WTC11 (cell line): ENCODE data around the gene RFTN1. TPM values are rescaled to one million over a fixed set of nuclear protein-coding genes. Genes with fewer than 3 reads are reported as not detected.

Experiments
- ATAC-seq: fragments of 200-7000 bp; cut with Tn5 transposase; 2 replicates; pipeline ENCODE4 v1.10.0; 2021; ENCODE audit warnings: mild to moderate bottlenecking, moderate library complexity
- CTCF ChIA-PET: fragments of 300-600 bp; sonication (Branson Sonifier 250); formaldehyde crosslinking; loops from one replicate; lab custom pipeline; 2021; ENCODE audit warnings: antibody characterized with exemption; lab: Charles Lee
- POLR2A ChIA-PET: fragments of 350-600 bp; sonication (Branson Sonifier 250); formaldehyde crosslinking; loops from one replicate; lab custom pipeline; 2021; ENCODE audit warnings: antibody characterized with exemption; lab: Charles Lee
- DNase-seq: peaks from one replicate; pipeline ENCODE4 v3.0.0; 2021; ENCODE audit warnings: low spot score
- H3K27ac Mint-ChIP-seq: 2 replicates; pipeline ENCODE4 v1.8.0; 2021; ENCODE audit warnings: mixed read lengths
- H3K27me3 Mint-ChIP-seq: 2 replicates; pipeline ENCODE4 v1.8.0; 2021; ENCODE audit warnings: low read depth, mild to moderate bottlenecking, moderate library complexity, mixed read lengths
- H3K36me3 Mint-ChIP-seq: 2 replicates; pipeline ENCODE4 v1.8.0; 2021; ENCODE audit warnings: mixed read lengths
- H3K4me1 Mint-ChIP-seq: 2 replicates; pipeline ENCODE4 v1.8.0; 2022; ENCODE audit warnings: mixed read lengths
- H3K4me3 Mint-ChIP-seq: 2 replicates; pipeline ENCODE4 v1.8.0; 2021; ENCODE audit warnings: mild to moderate bottlenecking, moderate library complexity, mixed read lengths
- H3K9me3 Mint-ChIP-seq: 2 replicates; pipeline ENCODE4 v1.8.0; 2021; ENCODE audit warnings: mixed read lengths
- CBFB ChIP-seq: sonication (generic); formaldehyde crosslinking; IDR thresholded peaks from 2 replicates; pipeline ENCODE4 v1.8.1; 2022; ENCODE audit warnings: mild to moderate bottlenecking, low read depth, missing genetic modification reagents
- ERG ChIP-seq: fragments of 250-450 bp; sonication (Bioruptor Pico); IDR thresholded peaks from 2 replicates; pipeline ENCODE4 v1.8.0; 2021; ENCODE audit warnings: mild to moderate bottlenecking
- HMGXB4 ChIP-seq: sonication (generic); formaldehyde crosslinking; IDR thresholded peaks from 2 replicates; pipeline ENCODE4 v1.8.1; 2023; ENCODE audit warnings: mild to moderate bottlenecking, moderate library complexity, missing genetic modification reagents
- JUN ChIP-seq: sonication (generic); formaldehyde crosslinking; IDR thresholded peaks from 2 replicates; pipeline ENCODE4 v1.8.0; 2023; ENCODE audit warnings: mild to moderate bottlenecking, missing genetic modification reagents
- NFATC4 ChIP-seq: fragments of 250-450 bp; sonication (Bioruptor Pico); IDR thresholded peaks from 2 replicates; pipeline ENCODE4 v1.9.0; 2021; ENCODE audit warnings: mild to moderate bottlenecking
- NFYB ChIP-seq: sonication (generic); formaldehyde crosslinking; conservative IDR thresholded peaks from 2 replicates; pipeline ENCODE4 v1.8.0; 2022; ENCODE audit warnings: low read depth, missing genetic modification reagents
- NR1H2 ChIP-seq: sonication (generic); formaldehyde crosslinking; IDR thresholded peaks from 2 replicates; pipeline ENCODE4 v1.9.0; 2021; ENCODE audit warnings: mild to moderate bottlenecking, moderate library complexity, missing genetic modification reagents
- OVOL2 ChIP-seq: fragments of 250-450 bp; sonication (Bioruptor Pico); IDR thresholded peaks from 2 replicates; pipeline ENCODE4 v1.9.0; 2021; ENCODE audit warnings: mild to moderate bottlenecking, borderline replicate concordance
- PRRX2 ChIP-seq: fragments of 250-450 bp; sonication (Bioruptor Pico); IDR thresholded peaks from 2 replicates; pipeline ENCODE4 v1.8.0; 2021; ENCODE audit warnings: mild to moderate bottlenecking
- RELA ChIP-seq: sonication (generic); formaldehyde crosslinking; IDR thresholded peaks from 2 replicates; pipeline ENCODE4 v1.8.1; 2022; ENCODE audit warnings: missing genetic modification reagents, mild to moderate bottlenecking, borderline replicate concordance
- RORB ChIP-seq: fragments of 250-450 bp; sonication (Bioruptor Pico); IDR thresholded peaks from 2 replicates; pipeline ENCODE4 v1.9.0; 2021; ENCODE audit warnings: mild to moderate bottlenecking
- TCF7 ChIP-seq: sonication (generic); formaldehyde crosslinking; IDR thresholded peaks from 2 replicates; pipeline ENCODE4 v1.8.0; 2022; ENCODE audit warnings: mild to moderate bottlenecking, low read depth, missing genetic modification reagents, moderate library complexity
- ZBTB21 ChIP-seq: sonication (generic); formaldehyde crosslinking; IDR thresholded peaks from 2 replicates; pipeline ENCODE4 v1.8.1; 2023; ENCODE audit warnings: mild to moderate bottlenecking, missing genetic modification reagents, borderline replicate concordance
- ZNF219 ChIP-seq: sonication (generic); formaldehyde crosslinking; IDR thresholded peaks from 2 replicates; pipeline ENCODE4 v1.8.0; 2023; ENCODE audit warnings: missing genetic modification reagents, mild to moderate bottlenecking, borderline replicate concordance
- ZNF317 ChIP-seq: sonication (generic); formaldehyde crosslinking; IDR thresholded peaks from 2 replicates; pipeline ENCODE4 v1.8.1; 2023; ENCODE audit warnings: low read depth, mild to moderate bottlenecking, moderate library complexity, missing genetic modification reagents, borderline replicate concordance
- ZNF396 ChIP-seq: fragments of 250-450 bp; sonication (Bioruptor Pico); IDR thresholded peaks from 2 replicates; pipeline ENCODE4 v1.8.0; 2021; ENCODE audit warnings: mild to moderate bottlenecking, moderate library complexity, borderline replicate concordance
- ZNF423 ChIP-seq: fragments of 250-450 bp; sonication (Bioruptor Pico); IDR thresholded peaks from 2 replicates; pipeline ENCODE4 v2.1.2; 2022; ENCODE audit warnings: mild to moderate bottlenecking, moderate library complexity
- ZNF671 ChIP-seq: fragments of 250-450 bp; sonication (Bioruptor Pico); IDR thresholded peaks from 2 replicates; pipeline ENCODE4 v1.8.0; 2021; ENCODE audit warnings: mild to moderate bottlenecking
- total RNA-seq: library from RNA; stranded (reverse); gene quantifications from 3 replicates; pipeline ENCODE4 v1.2.3, GENCODE V29; 2021
- TF ChIP-seq, protein P1 (sequence below): fragments of 250-450 bp; sonication (Bioruptor Pico); conservative IDR thresholded peaks from 2 replicates; pipeline ENCODE4 v1.9.0; 2021; ENCODE audit warnings: mild to moderate bottlenecking
- TF ChIP-seq, protein P2 (sequence below): sonication (generic); formaldehyde crosslinking; IDR thresholded peaks from 2 replicates; pipeline ENCODE4 v1.8.1; 2023; ENCODE audit warnings: mild to moderate bottlenecking, missing genetic modification reagents, moderate library complexity
- TF ChIP-seq, protein P3 (sequence below): sonication (generic); formaldehyde crosslinking; IDR thresholded peaks from 2 replicates; pipeline ENCODE4 v1.8.1; 2022; ENCODE audit warnings: missing genetic modification reagents, borderline replicate concordance
- TF ChIP-seq, protein P4 (sequence below): fragments of 250-450 bp; sonication (Bioruptor Pico); IDR thresholded peaks from 2 replicates; pipeline ENCODE4 v1.9.0; 2021; ENCODE audit warnings: moderate library complexity, mild to moderate bottlenecking, inconsistent platforms, borderline replicate concordance
- TF ChIP-seq, protein P5 (sequence below): sonication (generic); formaldehyde crosslinking; IDR thresholded peaks from 2 replicates; pipeline ENCODE4 v1.8.1; 2022; ENCODE audit warnings: mild to moderate bottlenecking, missing genetic modification reagents, moderate library complexity, borderline replicate concordance

The RFTN1 gene
- total RNA-seq, 1 experiment from 2014 or later = 3.8 TPM

DNA sequence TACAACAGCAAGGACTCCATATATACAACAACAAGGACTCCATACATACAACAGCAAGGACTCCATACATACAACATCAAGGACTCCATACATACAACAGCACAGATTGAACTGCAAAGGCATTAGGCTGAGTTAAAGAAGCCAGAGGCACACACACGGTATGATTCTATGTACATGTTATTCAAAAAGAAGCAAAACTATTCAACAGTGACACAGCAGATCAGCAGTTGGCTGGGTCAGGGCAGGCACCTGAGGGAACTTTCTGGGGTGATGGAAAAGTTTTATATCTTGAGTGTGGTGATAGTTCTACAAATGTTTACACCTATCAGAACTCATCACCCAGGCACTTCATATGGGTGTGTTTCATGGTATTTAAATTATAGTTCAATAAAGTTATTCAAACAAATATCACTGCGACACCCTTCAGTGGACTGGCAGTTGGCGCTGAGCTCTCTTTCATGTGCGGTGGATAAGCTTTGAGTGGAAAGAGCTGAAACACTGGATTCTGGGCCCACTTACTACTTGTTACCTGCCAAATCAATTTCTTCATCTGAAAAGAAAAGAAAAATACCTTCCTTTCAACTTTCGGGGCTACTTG is 28.0 kb downstream of the RFTN1 start:
- Mint-ChIP-seq H3K4me3 (no peak overlapping the region), H3K27me3 (peaks cover 95% of the 10 kb centered on the region), H3K4me1 (peaks cover 43% of the 10 kb centered on the region), H3K9me3 (peaks cover 3% of the 10 kb centered on the region; the same call in 1 of the 2 replicates), H3K27ac (no peak overlapping the region), H3K36me3 (no peaks in the 10 kb centered on the region; the same call in 1 of the 2 replicates)
- ATAC-seq (no peak), DNase-seq (no peak)
- CTCF ChIA-PET = no interaction called here
- POLR2A ChIA-PET = no interaction called here
- TF ChIP-seq, protein P1, sequence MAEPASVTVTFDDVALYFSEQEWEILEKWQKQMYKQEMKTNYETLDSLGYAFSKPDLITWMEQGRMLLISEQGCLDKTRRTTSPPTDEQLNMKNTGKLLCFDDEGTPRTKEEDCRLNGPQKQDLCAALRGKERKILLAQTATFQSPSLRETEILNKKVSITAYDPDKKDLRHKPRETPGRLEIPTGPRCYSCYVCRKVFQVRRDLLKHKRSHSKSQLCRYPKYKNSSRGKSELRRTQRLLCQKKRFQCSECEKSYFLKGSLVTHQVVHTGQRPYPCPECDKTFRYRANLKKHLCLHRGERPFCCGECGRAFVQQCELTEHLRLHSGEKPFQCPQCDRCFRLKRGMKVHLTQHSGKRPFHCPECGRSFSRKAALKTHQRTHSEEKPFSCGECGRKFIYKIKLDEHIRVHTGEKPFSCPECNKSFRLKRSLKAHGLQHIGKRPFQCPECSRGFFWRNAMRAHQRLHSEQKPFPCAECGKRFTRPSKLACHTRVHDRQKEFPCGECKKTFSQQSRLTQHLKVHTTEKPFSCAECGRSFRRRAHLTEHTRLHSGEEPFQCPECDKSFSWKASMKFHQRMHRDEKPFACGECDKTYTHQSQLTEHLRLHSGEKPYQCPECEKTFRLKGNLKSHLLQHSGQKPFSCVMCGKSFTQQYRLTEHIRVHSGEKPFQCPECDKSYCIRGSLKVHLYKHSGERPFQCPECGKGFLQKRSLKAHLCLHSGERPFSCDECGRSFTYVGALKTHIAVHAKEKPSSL (CRISPR knock-in tag) = no peak
- TF ChIP-seq, protein P2, sequence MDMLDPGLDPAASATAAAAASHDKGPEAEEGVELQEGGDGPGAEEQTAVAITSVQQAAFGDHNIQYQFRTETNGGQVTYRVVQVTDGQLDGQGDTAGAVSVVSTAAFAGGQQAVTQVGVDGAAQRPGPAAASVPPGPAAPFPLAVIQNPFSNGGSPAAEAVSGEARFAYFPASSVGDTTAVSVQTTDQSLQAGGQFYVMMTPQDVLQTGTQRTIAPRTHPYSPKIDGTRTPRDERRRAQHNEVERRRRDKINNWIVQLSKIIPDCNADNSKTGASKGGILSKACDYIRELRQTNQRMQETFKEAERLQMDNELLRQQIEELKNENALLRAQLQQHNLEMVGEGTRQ = no peak
- no peak for TF ChIP-seq CBFB (CRISPR knock-in tag)
- no peak for TF ChIP-seq ZNF671
- TF ChIP-seq RORB (CRISPR knock-in tag) = no peak
- no peak for TF ChIP-seq RELA
- no peak for TF ChIP-seq ZBTB21 (CRISPR knock-in tag)
- no peak for TF ChIP-seq OVOL2 (CRISPR knock-in tag)

DNA sequence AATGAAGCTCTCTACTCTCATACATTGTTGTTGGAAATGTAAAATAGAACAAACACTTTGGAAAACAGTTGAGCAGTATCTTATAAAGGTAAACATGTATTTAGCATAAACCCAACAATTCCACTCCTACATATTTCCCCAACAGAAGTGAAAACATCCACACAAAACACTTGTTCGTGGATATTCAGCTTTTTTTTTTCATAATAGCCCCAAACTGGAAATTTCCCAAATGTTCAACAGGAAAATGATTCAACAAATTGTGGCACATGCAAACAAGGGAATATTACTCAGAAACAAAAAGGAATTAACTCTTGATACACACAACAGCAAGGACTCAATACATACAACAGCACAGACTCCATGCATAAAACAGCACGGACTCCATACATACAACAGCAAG is 28.5 kb downstream of the RFTN1 start:
- DNase-seq (no peak), ATAC-seq (no peak)
- Mint-ChIP-seq H3K9me3 (peaks cover 3% of the 10 kb centered on the region; the same call in 1 of the 2 replicates), H3K36me3 (no peaks in the 10 kb centered on the region; the same call in 1 of the 2 replicates), H3K27ac (no peak overlapping the region), H3K4me3 (no peak overlapping the region), H3K4me1 (peaks cover 47% of the 10 kb centered on the region), H3K27me3 (peaks cover 96% of the 10 kb centered on the region)
- ChIA-PET CTCF (no interaction called here), POLR2A (no interaction called here)
- TF ChIP-seq, protein P3, sequence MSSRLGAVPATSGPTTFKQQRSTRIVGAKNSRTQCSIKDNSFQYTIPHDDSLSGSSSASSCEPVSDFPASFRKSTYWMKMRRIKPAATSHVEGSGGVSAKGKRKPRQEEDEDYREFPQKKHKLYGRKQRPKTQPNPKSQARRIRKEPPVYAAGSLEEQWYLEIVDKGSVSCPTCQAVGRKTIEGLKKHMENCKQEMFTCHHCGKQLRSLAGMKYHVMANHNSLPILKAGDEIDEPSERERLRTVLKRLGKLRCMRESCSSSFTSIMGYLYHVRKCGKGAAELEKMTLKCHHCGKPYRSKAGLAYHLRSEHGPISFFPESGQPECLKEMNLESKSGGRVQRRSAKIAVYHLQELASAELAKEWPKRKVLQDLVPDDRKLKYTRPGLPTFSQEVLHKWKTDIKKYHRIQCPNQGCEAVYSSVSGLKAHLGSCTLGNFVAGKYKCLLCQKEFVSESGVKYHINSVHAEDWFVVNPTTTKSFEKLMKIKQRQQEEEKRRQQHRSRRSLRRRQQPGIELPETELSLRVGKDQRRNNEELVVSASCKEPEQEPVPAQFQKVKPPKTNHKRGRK (CRISPR knock-in tag) = no peak
- TF ChIP-seq ZNF396 (CRISPR knock-in tag) (no peak), ERG (CRISPR knock-in tag) (no peak), JUN (CRISPR knock-in tag) (no peak), NR1H2 (CRISPR knock-in tag) (no peak), PRRX2 (CRISPR knock-in tag) (no peak), NFATC4 (CRISPR knock-in tag) (no peak)

GRCh38 chr3:16484216-16484615 is 29.3 kb downstream of the RFTN1 start:
- POLR2A ChIA-PET = no interaction called here
- Mint-ChIP-seq H3K27ac (no peak overlapping the region), H3K9me3 (peaks cover 3% of the 10 kb centered on the region; the same call in 1 of the 2 replicates), H3K4me3 (no peak overlapping the region), H3K4me1 (peaks cover 47% of the 10 kb centered on the region), H3K27me3 (peaks cover 96% of the 10 kb centered on the region), H3K36me3 (no peaks in the 10 kb centered on the region; the same call in 1 of the 2 replicates)
- CTCF ChIA-PET = no interaction called here
- DNase-seq (no peak), ATAC-seq (no peak)
- TF ChIP-seq, protein P4, sequence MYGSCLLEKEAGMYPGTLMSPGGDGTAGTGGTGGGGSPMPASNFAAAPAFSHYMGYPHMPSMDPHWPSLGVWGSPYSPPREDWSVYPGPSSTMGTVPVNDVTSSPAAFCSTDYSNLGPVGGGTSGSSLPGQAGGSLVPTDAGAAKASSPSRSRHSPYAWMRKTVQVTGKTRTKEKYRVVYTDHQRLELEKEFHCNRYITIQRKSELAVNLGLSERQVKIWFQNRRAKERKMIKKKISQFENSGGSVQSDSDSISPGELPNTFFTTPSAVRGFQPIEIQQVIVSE (CRISPR knock-in tag) = no peak
- TF ChIP-seq OVOL2 (CRISPR knock-in tag) (no peak), TCF7 (no peak), RELA (no peak), ZNF219 (no peak), HMGXB4 (CRISPR knock-in tag) (no peak), ZNF423 (CRISPR knock-in tag) (no peak), NFYB (CRISPR knock-in tag) (no peak), ZNF317 (CRISPR knock-in tag) (no peak)
- TF ChIP-seq, protein P5, sequence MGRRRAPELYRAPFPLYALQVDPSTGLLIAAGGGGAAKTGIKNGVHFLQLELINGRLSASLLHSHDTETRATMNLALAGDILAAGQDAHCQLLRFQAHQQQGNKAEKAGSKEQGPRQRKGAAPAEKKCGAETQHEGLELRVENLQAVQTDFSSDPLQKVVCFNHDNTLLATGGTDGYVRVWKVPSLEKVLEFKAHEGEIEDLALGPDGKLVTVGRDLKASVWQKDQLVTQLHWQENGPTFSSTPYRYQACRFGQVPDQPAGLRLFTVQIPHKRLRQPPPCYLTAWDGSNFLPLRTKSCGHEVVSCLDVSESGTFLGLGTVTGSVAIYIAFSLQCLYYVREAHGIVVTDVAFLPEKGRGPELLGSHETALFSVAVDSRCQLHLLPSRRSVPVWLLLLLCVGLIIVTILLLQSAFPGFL = no peak
